HepG2 (cell line): ENCODE measurements around the gene PEMT. TPM values are rescaled to one million over a fixed set of nuclear protein-coding genes. Genes with fewer than 3 reads are reported as not detected.

Experiments
- ATAC-seq: fragments of 200-7000 bp; cut with Tn5 transposase; 3 replicates; pipeline ENCODE4 v1.9.1; 2020; ENCODE audit warnings: mild to moderate bottlenecking, moderate library complexity
- BruUV-seq: library from RNA; stranded (reverse); fragments of 400-500 nt; replicated peaks from 2 replicates; lab custom pipeline; 2021; lab: Mats Ljungman, UMichigan
- CTCF ChIA-PET: fragments of 300-600 bp; formaldehyde crosslinking; extraction: SDS; loops from one replicate; lab custom pipeline; 2021; ENCODE audit warnings: low total read pairs, inconsistent platforms, low intra/inter-chr PET ratio; lab: Yijun Ruan, JAX
- POLR2A ChIA-PET: fragments of 350-600 bp; sonication (Branson Sonifier 250); formaldehyde crosslinking; loops from one replicate; lab custom pipeline; 2020; ENCODE audit warnings: antibody characterized with exemption, inconsistent platforms; lab: Yijun Ruan, JAX
- DNase-seq: peaks from one replicate; pipeline ENCODE4 v3.0.0-alpha.2; 2015; ENCODE audit warnings: low spot score
- FAIRE-seq: peaks from 3 replicates; lab custom pipeline; 2011; peaks lifted over from hg19 to GRCh38; lab: Jason Lieb, UNC
- H2AFZ ChIP-seq: one replicate; pipeline ENCODE4 v1.6.1; 2011; ENCODE audit warnings: low read length, inconsistent platforms
- H3K27ac ChIP-seq: fragments of 300-600 bp; 3 replicates; pipeline ENCODE4 v1.8.0; 2011; ENCODE audit warnings: mixed run types, mild to moderate bottlenecking, mixed read lengths, low read length, inconsistent platforms; ENCODE audit not compliant: insufficient read depth; ENCODE audit errors: extremely low read length
- H3K27me3 ChIP-seq, 2 experiments: fragments of 200-600 bp in 1 of 2; 2 replicates in 1 of 2; 3 replicates in 1 of 2; pipeline versions ENCODE4 v1.6.0 to v1.8.0; 2011; ENCODE audit warnings: low read length in 2 of 2, mild to moderate bottlenecking in 2 of 2, moderate library complexity in 2 of 2, inconsistent platforms in 1 of 2; ENCODE audit not compliant: insufficient read depth in 2 of 2, control insufficient read depth in 1 of 2
- H3K36me3 ChIP-seq, 2 experiments: fragments of 200-600 bp in 1 of 2; replicated peaks in 1 of 2; 2 replicates in 1 of 2; 3 replicates in 1 of 2; pipeline versions ENCODE4 v1.5.1 to v1.8.0; 2011; ENCODE audit warnings: low read length in 2 of 2, inconsistent platforms in 1 of 2; ENCODE audit not compliant: insufficient read depth in 2 of 2, control insufficient read depth in 1 of 2
- H3K4me1 ChIP-seq: 2 replicates; pipeline ENCODE4 v1.5.1; 2012; ENCODE audit warnings: low read length, inconsistent platforms; ENCODE audit not compliant: insufficient read depth
- H3K4me2 ChIP-seq: 2 replicates; pipeline ENCODE4 v1.6.0; 2011; ENCODE audit warnings: low read depth, low read length, inconsistent platforms
- H3K4me3 ChIP-seq, 3 experiments: fragments of 200-600 bp in 1 of 3; sonication (generic), shearing (Covaris generic) in 1 of 3; replicated peaks in 1 of 3; 2 replicates each; pipeline ENCODE4 v1.5.1; 2011 to 2016; ENCODE audit warnings: low read length in 3 of 3, inconsistent platforms in 2 of 3, low read depth in 2 of 3, mild to moderate bottlenecking in 2 of 3, control low read depth in 1 of 3, mixed read lengths in 1 of 3; ENCODE audit not compliant: insufficient read depth in 1 of 3
- H3K79me2 ChIP-seq: one replicate; pipeline ENCODE4 v1.6.1; 2011; ENCODE audit warnings: low read length, inconsistent platforms; ENCODE audit not compliant: insufficient read depth
- H3K9ac ChIP-seq: 2 replicates; pipeline ENCODE4 v1.6.0; 2011; ENCODE audit warnings: mild to moderate bottlenecking, low read depth, low read length, inconsistent platforms; ENCODE audit not compliant: insufficient read depth
- H3K9me3 ChIP-seq: 2 replicates; pipeline ENCODE4 v1.5.1; 2012; ENCODE audit warnings: mild to moderate bottlenecking, low read length
- H4K20me1 ChIP-seq: 2 replicates; pipeline ENCODE4 v1.6.0; 2011; ENCODE audit warnings: inconsistent platforms, mild to moderate bottlenecking, low read length, moderate library complexity; ENCODE audit not compliant: insufficient read depth
- BHLHE40 ChIP-seq: IDR thresholded peaks from 2 replicates; pipeline ENCODE4 v1.6.1; 2011; ENCODE audit warnings: low read length, improper control_type of control experiment
- FOSL2 ChIP-seq: sonication (generic); formaldehyde crosslinking; IDR thresholded peaks from 2 replicates; pipeline ENCODE4 v1.4.0; 2020; ENCODE audit warnings: missing genetic modification reagents
- HMGA1 ChIP-seq: sonication (generic); formaldehyde crosslinking; conservative IDR thresholded peaks from 2 replicates; pipeline ENCODE4 v1.4.0; 2020; ENCODE audit warnings: missing genetic modification reagents
- HNRNPLL ChIP-seq: fragments of 200-400 bp; formaldehyde crosslinking; IDR thresholded peaks from 2 replicates; pipeline ENCODE4 v1.6.1; 2017; ENCODE audit warnings: mild to moderate bottlenecking, low read depth, low read length; ENCODE audit not compliant: poor library complexity, severe bottlenecking
- JDP2 ChIP-seq: sonication (generic); formaldehyde crosslinking; IDR thresholded peaks from 2 replicates; pipeline ENCODE4 v1.8.1; 2022; ENCODE audit warnings: missing genetic modification reagents, borderline replicate concordance
- JUN ChIP-seq: sonication (generic); formaldehyde crosslinking; IDR thresholded peaks from 2 replicates; pipeline ENCODE4 v1.4.0; 2020; ENCODE audit warnings: mild to moderate bottlenecking, missing genetic modification reagents
- KLF6 ChIP-seq: IDR thresholded peaks from 2 replicates; pipeline ENCODE4 v1.8.0; 2016; ENCODE audit warnings: missing biosample characterization, missing genetic modification reagents
- MAFF ChIP-seq: IDR thresholded peaks from 2 replicates; pipeline ENCODE4 v1.6.1; 2011; ENCODE audit warnings: low read depth, low read length, improper control_type of control experiment
- NFKB2 ChIP-seq: sonication (generic); formaldehyde crosslinking; IDR thresholded peaks from 2 replicates; pipeline ENCODE4 v1.4.0; 2020; ENCODE audit warnings: missing genetic modification reagents, borderline replicate concordance
- RBM39 ChIP-seq: fragments of 200-400 bp; formaldehyde crosslinking; IDR thresholded peaks from one replicate; pipeline ENCODE4 v1.6.1; 2018; ENCODE audit warnings: antibody characterized with exemption, mild to moderate bottlenecking, low read depth, low read length; ENCODE audit not compliant: poor library complexity, severe bottlenecking
- SAFB2 ChIP-seq: sonication (generic); formaldehyde crosslinking; IDR thresholded peaks from 2 replicates; pipeline ENCODE4 v1.5.1; 2020; ENCODE audit warnings: missing genetic modification reagents, low read depth, mild to moderate bottlenecking, borderline replicate concordance
- ZBTB20 ChIP-seq: sonication (generic); formaldehyde crosslinking; IDR thresholded peaks from 2 replicates; pipeline ENCODE4 v1.8.1; 2023; ENCODE audit warnings: missing genetic modification reagents, low read depth, mild to moderate bottlenecking, borderline replicate concordance
- ZNF225 ChIP-seq: sonication (generic); formaldehyde crosslinking; IDR thresholded peaks from 2 replicates; pipeline ENCODE4 v1.4.0; 2020; ENCODE audit warnings: mild to moderate bottlenecking, missing genetic modification reagents
- ZNF891 ChIP-seq: sonication (generic); formaldehyde crosslinking; IDR thresholded peaks from 2 replicates; pipeline ENCODE4 v1.5.0; 2020; ENCODE audit warnings: mild to moderate bottlenecking, missing genetic modification reagents
- WGBS: methylation state at CpG from one replicate; pipeline ENCODE4 v1.1.6; 2017; ENCODE audit warnings: low lambda C conversion rate; 5-methylcytosine and 5-hydroxymethylcytosine counted together
- in situ Hi-C: cut with HindIII; loops from 2 replicates; pipeline ENCODE4 v1.10.0; 2017; ENCODE audit warnings: low pct_unique_long_range_greater_than_20kb; ENCODE audit not compliant: extremely low pct_ligation_motif_present
- intact Hi-C: fragments of 100-400 bp; cut with micrococcal nuclease; formaldehyde crosslinking; loops from one replicate; pipeline ENCODE4 v1.10.0; 2022; ENCODE audit not compliant: unreplicated experiment
- polyA plus RNA-seq, 8 experiments: library from polyadenylated mRNA; depleted of rRNA in 3 of 8; stranded (reverse) in 7 of 8; unstranded in 1 of 8; fragments of >200 nt; fragmentation: Illumina TruSeq in 4 of 8; extraction: Trizol in 4 of 8; gene quantifications; 2 replicates each; pipeline versions ENCODE4 v1.2.1 to v1.2.3, GENCODE V29; 2011 to 2016; ENCODE audit warnings: low read depth in 4 of 8, missing spikeins in 1 of 8, mixed read lengths in 1 of 8; ENCODE audit not compliant: insufficient read depth in 1 of 8
- total RNA-seq, 5 experiments: library from RNA; depleted of rRNA; stranded (reverse); fragments of >200 nt; fragmentation: Illumina TruSeq; extraction: Trizol; gene quantifications; 2 replicates each; pipeline ENCODE4 v1.2.3, GENCODE V29; 2016; ENCODE audit warnings: low read depth in 1 of 5
- TF ChIP-seq, protein P1 (sequence below): sonication (generic); formaldehyde crosslinking; IDR thresholded peaks from 2 replicates; pipeline ENCODE4 v1.5.1; 2020; ENCODE audit warnings: mild to moderate bottlenecking, missing genetic modification reagents, moderate library complexity
- TF ChIP-seq, protein P2 (sequence below): sonication (generic); formaldehyde crosslinking; IDR thresholded peaks from 2 replicates; pipeline ENCODE4 v1.5.0; 2020; ENCODE audit warnings: mild to moderate bottlenecking, missing genetic modification reagents

The PEMT gene
- total and polyA plus RNA-seq, 2 of the 13 experiments (the other 11 are each of a cell fraction or from before 2014, with no cell fraction given) = 31.7 to 43.6 TPM

DNA sequence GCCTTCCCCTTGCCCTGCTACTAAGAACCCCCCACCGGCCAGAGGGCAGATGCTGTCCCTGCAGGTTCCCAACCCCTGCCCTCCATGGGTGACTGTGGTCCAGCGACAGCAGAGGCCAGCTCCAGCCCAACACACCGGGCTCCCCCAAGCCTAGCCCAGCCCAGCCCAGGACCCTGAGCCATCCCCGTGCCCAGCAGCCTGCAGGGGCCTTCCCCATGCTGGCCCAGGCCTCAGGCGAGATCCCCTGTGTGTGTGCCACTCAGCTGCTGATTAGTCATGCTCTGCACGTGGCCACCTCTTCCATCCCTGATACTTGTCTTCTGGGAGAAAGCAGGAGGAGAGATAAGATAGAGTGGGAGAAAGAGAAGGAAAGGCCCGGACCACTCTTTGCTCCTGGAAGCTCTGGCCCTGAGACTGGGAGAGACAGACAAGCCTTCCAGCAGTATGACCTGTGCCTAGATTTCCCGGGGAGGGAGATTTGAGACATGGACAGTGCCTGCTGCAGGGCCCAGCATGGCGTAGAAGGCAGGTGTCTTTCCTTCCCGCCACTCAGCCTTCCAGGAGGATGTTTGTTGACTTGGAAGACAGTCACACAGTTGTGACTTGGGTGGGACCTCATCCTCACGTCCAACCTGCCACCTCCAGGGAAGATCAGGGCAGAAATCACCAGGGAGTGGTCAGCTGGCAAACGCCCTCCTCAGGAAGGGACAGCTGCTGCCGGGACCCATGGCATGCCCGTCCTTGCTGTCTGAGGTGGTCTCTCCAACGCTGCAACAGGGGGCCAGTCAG is 54.0 kb downstream of the PEMT start:
- FAIRE-seq (no peak), DNase-seq (no peak), ATAC-seq (no peak)
- Histone ChIP-seq H3K4me2 (no peak overlapping the region), H3K27me3 (no peaks in the 10 kb centered on the region), H3K4me3 (no peak overlapping the region), H3K9me3 (no peaks in the 10 kb centered on the region), H3K36me3 (no peaks in the 10 kb centered on the region), H3K27ac (peak overlapping the region; percentile 72), H3K79me2 (no peaks in the 10 kb centered on the region), H3K9ac (no peak overlapping the region), H3K4me1 (peaks cover 75% of the 10 kb centered on the region), H2AFZ (no peak overlapping the region), H4K20me1 (peaks cover 4% of the 10 kb centered on the region; the same call in 1 of the 2 replicates)
- BruUV-seq = no TSS peak
- WGBS = 86% methylated on average over 12 of the region's 15 CpGs
- TF ChIP-seq SAFB2 (CRISPR knock-in tag) (no peak), HMGA1 (no peak), JDP2 (CRISPR knock-in tag) (no peak), NFKB2 (CRISPR knock-in tag) (0 out of 2 replicates have a peak, but pooled peaks have one; percentile 2), RBM39 (no peak), JUN (0 out of 2 replicates have a peak, but pooled peaks have one; percentile 54), MAFF (no peak), HNRNPLL (no peak), KLF6 (CRISPR knock-in tag) (no peak), ZBTB20 (CRISPR knock-in tag) (no peak), ZNF891 (CRISPR knock-in tag) (peak; percentile 11; the same call in 1 of the 2 replicates), BHLHE40 (no peak), ZNF225 (CRISPR knock-in tag) (peak; percentile 36; the same call in 1 of the 2 replicates), FOSL2 (CRISPR knock-in tag) (peak; percentile 60)
- TF ChIP-seq, protein P1, sequence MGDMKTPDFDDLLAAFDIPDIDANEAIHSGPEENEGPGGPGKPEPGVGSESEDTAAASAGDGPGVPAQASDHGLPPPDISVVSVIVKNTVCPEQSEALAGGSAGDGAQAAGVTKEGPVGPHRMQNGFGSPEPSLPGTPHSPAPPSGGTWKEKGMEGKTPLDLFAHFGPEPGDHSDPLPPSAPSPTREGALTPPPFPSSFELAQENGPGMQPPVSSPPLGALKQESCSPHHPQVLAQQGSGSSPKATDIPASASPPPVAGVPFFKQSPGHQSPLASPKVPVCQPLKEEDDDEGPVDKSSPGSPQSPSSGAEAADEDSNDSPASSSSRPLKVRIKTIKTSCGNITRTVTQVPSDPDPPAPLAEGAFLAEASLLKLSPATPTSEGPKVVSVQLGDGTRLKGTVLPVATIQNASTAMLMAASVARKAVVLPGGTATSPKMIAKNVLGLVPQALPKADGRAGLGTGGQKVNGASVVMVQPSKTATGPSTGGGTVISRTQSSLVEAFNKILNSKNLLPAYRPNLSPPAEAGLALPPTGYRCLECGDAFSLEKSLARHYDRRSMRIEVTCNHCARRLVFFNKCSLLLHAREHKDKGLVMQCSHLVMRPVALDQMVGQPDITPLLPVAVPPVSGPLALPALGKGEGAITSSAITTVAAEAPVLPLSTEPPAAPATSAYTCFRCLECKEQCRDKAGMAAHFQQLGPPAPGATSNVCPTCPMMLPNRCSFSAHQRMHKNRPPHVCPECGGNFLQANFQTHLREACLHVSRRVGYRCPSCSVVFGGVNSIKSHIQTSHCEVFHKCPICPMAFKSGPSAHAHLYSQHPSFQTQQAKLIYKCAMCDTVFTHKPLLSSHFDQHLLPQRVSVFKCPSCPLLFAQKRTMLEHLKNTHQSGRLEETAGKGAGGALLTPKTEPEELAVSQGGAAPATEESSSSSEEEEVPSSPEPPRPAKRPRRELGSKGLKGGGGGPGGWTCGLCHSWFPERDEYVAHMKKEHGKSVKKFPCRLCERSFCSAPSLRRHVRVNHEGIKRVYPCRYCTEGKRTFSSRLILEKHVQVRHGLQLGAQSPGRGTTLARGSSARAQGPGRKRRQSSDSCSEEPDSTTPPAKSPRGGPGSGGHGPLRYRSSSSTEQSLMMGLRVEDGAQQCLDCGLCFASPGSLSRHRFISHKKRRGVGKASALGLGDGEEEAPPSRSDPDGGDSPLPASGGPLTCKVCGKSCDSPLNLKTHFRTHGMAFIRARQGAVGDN (CRISPR knock-in tag) = peak; percentile 51
- TF ChIP-seq, protein P2, sequence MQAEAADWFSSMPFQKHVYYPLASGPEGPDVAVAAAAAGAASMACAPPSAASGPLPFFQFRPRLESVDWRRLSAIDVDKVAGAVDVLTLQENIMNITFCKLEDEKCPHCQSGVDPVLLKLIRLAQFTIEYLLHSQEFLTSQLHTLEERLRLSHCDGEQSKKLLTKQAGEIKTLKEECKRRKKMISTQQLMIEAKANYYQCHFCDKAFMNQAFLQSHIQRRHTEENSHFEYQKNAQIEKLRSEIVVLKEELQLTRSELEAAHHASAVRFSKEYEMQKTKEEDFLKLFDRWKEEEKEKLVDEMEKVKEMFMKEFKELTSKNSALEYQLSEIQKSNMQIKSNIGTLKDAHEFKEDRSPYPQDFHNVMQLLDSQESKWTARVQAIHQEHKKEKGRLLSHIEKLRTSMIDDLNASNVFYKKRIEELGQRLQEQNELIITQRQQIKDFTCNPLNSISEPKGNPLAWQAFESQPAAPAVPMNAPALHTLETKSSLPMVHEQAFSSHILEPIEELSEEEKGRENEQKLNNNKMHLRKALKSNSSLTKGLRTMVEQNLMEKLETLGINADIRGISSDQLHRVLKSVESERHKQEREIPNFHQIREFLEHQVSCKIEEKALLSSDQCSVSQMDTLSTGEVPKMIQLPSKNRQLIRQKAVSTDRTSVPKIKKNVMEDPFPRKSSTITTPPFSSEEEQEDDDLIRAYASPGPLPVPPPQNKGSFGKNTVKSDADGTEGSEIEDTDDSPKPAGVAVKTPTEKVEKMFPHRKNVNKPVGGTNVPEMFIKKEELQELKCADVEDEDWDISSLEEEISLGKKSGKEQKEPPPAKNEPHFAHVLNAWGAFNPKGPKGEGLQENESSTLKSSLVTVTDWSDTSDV (CRISPR knock-in tag) = 0 out of 2 replicates have a peak, but pooled peaks have one; percentile 4
- in situ Hi-C loops = no loop called here
- intact Hi-C loops = loop anchor here (2.0 to 5.0 kb wide), 2 partner anchors 35 to 41 kb away; partner anchors contain the start of gene RASD1
- ChIA-PET CTCF (no interaction called here), POLR2A (interaction anchor here (1.0 to 2.9 kb wide), 9 partner anchors 9 to 91 kb away, joined by 3 to 47 read pairs (median 9); partner anchors contain the start of gene RASD1)
